Inflammatory macrophage (primary cell): ENCODE measurements around the gene THRB.

Experiments used
- DNase-seq, 2 donors: peaks; one replicate each; pipeline ENCODE4 v3.0.0-alpha.2; 2020 to 2022

Gene THRB

GRCh38 chr3:24374801-24375200 lies 119.8 kb downstream of the THRB start:
- no peak for DNase-seq

- DNase-seq: no peak
These were observed 121.3 kb downstream of the THRB start for GRCh38 chr3:24373198-24373959.

- no peak for DNase-seq
These were observed 122.0 kb downstream of the THRB start for GRCh38 chr3:24372559-24373197.

GRCh38 chr3:24370352-24371090 lies 124.1 kb downstream of the THRB start:
- no peak for DNase-seq

- DNase-seq: no peak
These were observed 126.0 kb downstream of the THRB start for GRCh38 chr3:24368605-24369004.

GRCh38 chr3:24367664-24368264 lies 126.9 kb downstream of the THRB start:
- peak in 1 of 2 donors; percentile 24 for DNase-seq

- no peak for DNase-seq
These were observed 127.4 kb downstream of the THRB start for GRCh38 chr3:24367216-24367615.

- DNase-seq: peak in 1 of 2 donors; percentile 19
These were observed 129.5 kb downstream of the THRB start for GRCh38 chr3:24365168-24365567.

GRCh38 chr3:24364359-24364758 lies 130.3 kb downstream of the THRB start:
- no peak for DNase-seq

GRCh38 chr3:24363242-24363641 lies 131.4 kb downstream of the THRB start:
- DNase-seq: peak in 1 of 2 donors; percentile 9

- DNase-seq: no peak
These were observed 133.0 kb downstream of the THRB start for GRCh38 chr3:24361623-24362022.

- no peak for DNase-seq
These were observed 133.7 kb downstream of the THRB start for GRCh38 chr3:24360957-24361356.

GRCh38 chr3:24359645-24360462 lies 134.8 kb downstream of the THRB start:
- DNase-seq: no peak

- no peak for DNase-seq
These were observed 135.5 kb downstream of the THRB start for GRCh38 chr3:24359102-24359501.

GRCh38 chr3:24357635-24358034 lies 137.0 kb downstream of the THRB start:
- DNase-seq: no peak

GRCh38 chr3:24355806-24356205 lies 138.8 kb downstream of the THRB start:
- no peak for DNase-seq

- no peak for DNase-seq
These were observed 140.4 kb downstream of the THRB start for GRCh38 chr3:24354230-24354629.

- no peak for DNase-seq
These were observed 141.6 kb downstream of the THRB start for GRCh38 chr3:24352893-24353553.

GRCh38 chr3:24351779-24352469 lies 142.7 kb downstream of the THRB start:
- no peak for DNase-seq

GRCh38 chr3:24349367-24350019 lies 145.2 kb downstream of the THRB start:
- no peak for DNase-seq

GRCh38 chr3:24348348-24348747 lies 146.3 kb downstream of the THRB start:
- no peak for DNase-seq
